Neuronal stem cell (in vitro differentiated cells): Measurements from ENCODE around the gene CDKL4.

Experiments
- DNase-seq: peaks from one replicate; pipeline ENCODE4 v3.0.0-alpha.2; 2013; ENCODE audit warnings: low spot score
- H2AFZ ChIP-seq: one replicate; pipeline ENCODE4 v1.6.1; 2013; ENCODE audit warnings: mild to moderate bottlenecking, low read length, inconsistent platforms
- H2AK5ac ChIP-seq: 2 replicates; pipeline ENCODE4 v1.6.1; 2013; ENCODE audit warnings: low read depth, mild to moderate bottlenecking, inconsistent platforms, low read length, moderate library complexity, mixed read lengths
- H2BK120ac ChIP-seq: 2 replicates; pipeline ENCODE4 v1.6.1; 2013; ENCODE audit warnings: low read depth, mild to moderate bottlenecking, inconsistent platforms, low read length, moderate library complexity, mixed read lengths
- H2BK12ac ChIP-seq: one replicate; pipeline ENCODE4 v1.6.1; 2013; ENCODE audit warnings: low read length, inconsistent platforms
- H2BK15ac ChIP-seq: 2 replicates; pipeline ENCODE4 v1.6.1; 2013; ENCODE audit warnings: mild to moderate bottlenecking, low read length, inconsistent platforms, mixed read lengths
- H2BK5ac ChIP-seq: one replicate; pipeline ENCODE4 v1.6.1; 2013; ENCODE audit warnings: inconsistent platforms, mild to moderate bottlenecking, low read length, moderate library complexity
- H3K14ac ChIP-seq: one replicate; pipeline ENCODE4 v1.6.1; 2013; ENCODE audit warnings: low read length, inconsistent platforms
- H3K18ac ChIP-seq: 2 replicates; pipeline ENCODE4 v1.6.1; 2013; ENCODE audit warnings: low read length, inconsistent platforms
- H3K23ac ChIP-seq: 2 replicates; pipeline ENCODE4 v1.6.1; 2013; ENCODE audit warnings: low read depth, mild to moderate bottlenecking, mixed read lengths, low read length, inconsistent platforms; ENCODE audit not compliant: poor library complexity
- H3K27ac ChIP-seq: replicated peaks from 3 replicates; pipeline ENCODE4 v1.5.1; 2013; ENCODE audit warnings: low read length, inconsistent platforms
- H3K27me3 ChIP-seq, 3 experiments: 2 replicates each; pipeline ENCODE4 v1.6.1; 2013; ENCODE audit warnings: low read length in 3 of 3, mild to moderate bottlenecking in 2 of 3, inconsistent platforms in 1 of 3, low read depth in 1 of 3, mixed read lengths in 1 of 3, moderate library complexity in 1 of 3; ENCODE audit not compliant: control insufficient read depth in 3 of 3, insufficient read depth in 3 of 3
- H3K36me3 ChIP-seq, 2 donors: replicated peaks in 1 of 2; 2 replicates each; pipeline ENCODE4 v1.6.1; 2013; ENCODE audit warnings: low read length in 2 of 2; ENCODE audit not compliant: control insufficient read depth in 2 of 2, insufficient read depth in 2 of 2
- H3K4ac ChIP-seq: 2 replicates; pipeline ENCODE4 v1.6.1; 2013; ENCODE audit warnings: inconsistent platforms, mild to moderate bottlenecking, low read length, moderate library complexity
- H3K4me1 ChIP-seq, 2 donors: 1 replicate in 1 of 2; 2 replicates in 1 of 2; pipeline ENCODE4 v1.6.1; 2013; ENCODE audit warnings: low read length in 2 of 2, low read depth in 1 of 2; ENCODE audit not compliant: control insufficient read depth in 2 of 2, insufficient read depth in 1 of 2
- H3K4me2 ChIP-seq: one replicate; pipeline ENCODE4 v1.6.1; 2013; ENCODE audit warnings: mild to moderate bottlenecking, low read length, inconsistent platforms; ENCODE audit not compliant: insufficient read depth, poor library complexity, severe bottlenecking
- H3K4me3 ChIP-seq, 2 donors: 2 replicates each; pipeline ENCODE4 v1.5.1; 2013; ENCODE audit warnings: low read length in 2 of 2, mild to moderate bottlenecking in 2 of 2, inconsistent platforms in 1 of 2, moderate library complexity in 1 of 2
- H3K79me1 ChIP-seq: one replicate; pipeline ENCODE4 v1.6.1; 2013; ENCODE audit warnings: low read depth, mild to moderate bottlenecking, inconsistent platforms, low read length, moderate library complexity
- H3K9ac ChIP-seq: one replicate; pipeline ENCODE4 v1.6.1; 2013; ENCODE audit warnings: mild to moderate bottlenecking, low read depth, low read length, inconsistent platforms; ENCODE audit not compliant: poor library complexity
- H3K9me3 ChIP-seq, 2 donors: replicated peaks in 1 of 2; 2 replicates each; pipeline versions ENCODE3 to v1.6.1; 2013; ENCODE audit warnings: low read length in 2 of 2, mild to moderate bottlenecking in 2 of 2, inconsistent platforms in 1 of 2, low read depth in 1 of 2, mixed read lengths in 1 of 2, moderate library complexity in 1 of 2; ENCODE audit not compliant: control insufficient read depth in 2 of 2, insufficient read depth in 1 of 2
- H4K8ac ChIP-seq: one replicate; pipeline ENCODE4 v1.6.1; 2013; ENCODE audit warnings: low read depth, mild to moderate bottlenecking, inconsistent platforms, low read length, moderate library complexity
- H4K91ac ChIP-seq: one replicate; pipeline ENCODE4 v1.6.1; 2013; ENCODE audit warnings: low read length, low read depth, mild to moderate bottlenecking, inconsistent platforms; ENCODE audit not compliant: poor library complexity
- WGBS, 2 donors: extraction: QIAGEN DNeasy Blood & Tissue Kit; methylation state at CpG; one replicate each; pipeline ENCODE4 v1.1.7; 2013; ENCODE audit warnings: missing lambda C conversion rate in 2 of 2, mixed read lengths in 1 of 2; ENCODE audit not compliant: insufficient read length in 2 of 2, insufficient replicate concordance in 1 of 2; ENCODE audit errors: extremely low coverage in 2 of 2; 5-methylcytosine and 5-hydroxymethylcytosine counted together

The CDKL4 gene

DNA sequence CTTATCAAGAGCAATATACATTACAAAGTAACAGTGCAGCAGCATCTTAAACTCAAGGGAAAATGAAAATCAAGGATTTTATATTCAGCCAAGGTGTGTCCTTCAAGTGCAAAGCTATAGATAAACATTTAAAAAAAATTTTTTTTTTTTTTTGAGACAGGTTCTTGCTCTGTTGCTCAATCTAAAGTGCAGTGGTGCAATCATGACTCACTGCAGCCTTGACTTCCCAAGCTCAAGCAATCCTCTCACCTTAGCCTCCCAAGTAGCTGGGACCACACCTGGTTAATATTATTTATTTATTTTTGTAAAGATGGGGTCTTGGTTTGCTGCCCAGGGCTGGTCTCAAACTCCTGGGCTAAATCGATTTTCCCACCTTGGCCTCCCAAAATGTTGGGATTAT lies 9.0 kb downstream of the CDKL4 start:
- no peak overlapping the region for H2BK5ac ChIP-seq
- no peak overlapping the region for H2AK5ac ChIP-seq
- H3K9me3 ChIP-seq: peaks cover 0 to 13% of the 10 kb centered on the region in 2 donors
- no peaks in the 10 kb centered on the region for H3K36me3 ChIP-seq
- no peaks in the 10 kb centered on the region for H3K27me3 ChIP-seq
- no peak overlapping the region for H3K14ac ChIP-seq
- no peak for DNase-seq
- no peak overlapping the region for H2BK120ac ChIP-seq
- no peak overlapping the region for H3K18ac ChIP-seq
- H3K4me2 ChIP-seq: no peak overlapping the region
- H3K27ac ChIP-seq: no peak overlapping the region
- H4K8ac ChIP-seq: no peak overlapping the region
- H3K4me3 ChIP-seq: no peak overlapping the region
- no peaks in the 10 kb centered on the region for H3K4me1 ChIP-seq
- no peak overlapping the region for H2BK15ac ChIP-seq
- no peak overlapping the region for H3K4ac ChIP-seq
- H3K79me1 ChIP-seq: no peaks in the 10 kb centered on the region
- WGBS, 2 donors: no CpG with 5 or more reads among the region's 1 CpG
- no peak overlapping the region for H3K9ac ChIP-seq
- H2BK12ac ChIP-seq: no peak overlapping the region
- no peak overlapping the region for H4K91ac ChIP-seq
- H2AFZ ChIP-seq: no peak overlapping the region
- H3K23ac ChIP-seq: no peak overlapping the region

DNA sequence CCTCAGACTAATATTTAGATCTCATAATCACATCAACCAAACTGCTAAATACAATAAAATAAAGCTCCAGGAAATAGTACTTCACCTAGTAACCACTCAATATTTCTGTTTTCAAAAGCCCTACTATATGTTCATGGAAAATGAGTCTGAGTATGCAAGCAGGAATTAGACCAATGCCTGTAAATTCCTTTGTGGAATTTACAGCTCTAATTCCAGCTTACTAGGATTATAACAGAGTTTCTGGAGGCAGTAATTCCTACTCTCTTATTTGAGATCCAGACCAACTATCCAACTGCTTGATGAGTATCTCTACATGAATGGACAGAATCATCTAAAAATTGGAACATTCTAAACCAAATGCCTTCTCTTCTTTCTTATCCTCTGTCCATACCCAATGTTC lies 11.6 kb downstream of the CDKL4 start:
- Histone ChIP-seq H3K9ac (no peak overlapping the region), H3K9me3 (peaks cover 0 to 9% of the 10 kb centered on the region in 2 donors), H3K27me3 (no peaks in the 10 kb centered on the region), H3K23ac (no peak overlapping the region), H3K14ac (no peak overlapping the region), H3K4me3 (no peak overlapping the region), H3K4ac (no peak overlapping the region), H3K79me1 (no peaks in the 10 kb centered on the region), H4K91ac (no peak overlapping the region), H2BK12ac (no peak overlapping the region), H3K27ac (no peak overlapping the region), H3K18ac (no peak overlapping the region), H2AFZ (no peak overlapping the region), H2AK5ac (no peak overlapping the region), H2BK5ac (no peak overlapping the region), H3K4me2 (no peak overlapping the region), H2BK15ac (no peak overlapping the region), H3K4me1 (peaks cover 0 to 2% of the 10 kb centered on the region in 2 donors), H4K8ac (no peak overlapping the region), H2BK120ac (no peak overlapping the region), H3K36me3 (no peaks in the 10 kb centered on the region)
- no peak for DNase-seq

DNA sequence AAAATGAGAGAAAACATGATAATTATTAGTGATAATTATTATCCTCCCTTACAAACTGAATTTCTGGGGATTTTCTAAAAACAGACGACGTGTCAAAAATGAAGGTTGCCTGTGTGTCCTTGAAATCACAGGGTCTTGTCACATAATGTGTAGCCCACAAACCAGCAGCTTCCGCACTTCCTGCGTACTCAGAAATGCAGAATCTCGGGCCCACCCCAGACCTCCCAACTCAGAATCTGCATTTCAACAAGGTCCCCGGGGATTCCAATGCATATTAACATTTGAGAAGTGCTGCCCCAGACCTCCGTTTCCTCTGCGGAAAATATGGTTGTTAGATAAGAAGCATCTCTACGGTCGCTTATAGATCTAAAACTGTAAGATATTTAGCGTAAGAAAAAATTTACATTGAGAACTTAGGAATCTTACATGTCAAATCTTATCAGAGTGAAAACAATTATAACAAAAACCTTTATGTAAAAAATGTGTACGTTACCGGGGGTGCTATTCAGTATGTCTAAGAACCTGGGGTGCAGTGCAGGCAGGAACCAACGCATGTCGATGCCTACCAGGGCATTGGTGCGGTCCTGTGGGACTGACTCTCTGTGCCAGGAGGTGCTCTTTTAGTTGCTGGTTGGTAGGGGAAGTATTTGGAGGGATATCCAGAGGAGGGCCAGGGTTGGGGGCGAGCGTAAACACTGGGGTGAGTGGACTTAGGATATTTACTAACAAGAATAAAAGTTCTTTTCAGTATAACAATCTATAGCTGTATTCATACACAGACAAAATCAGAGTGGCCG lies 15.2 kb downstream of the CDKL4 start:
- Histone ChIP-seq H2BK5ac (no peak overlapping the region), H3K4me3 (peak overlapping the region; percentile 26 to 67), H2BK12ac (no peak overlapping the region), H3K9me3 (no peaks in the 10 kb centered on the region), H4K91ac (no peak overlapping the region), H4K8ac (no peak overlapping the region), H3K4ac (no peak overlapping the region), H2BK120ac (no peak overlapping the region), H3K79me1 (no peaks in the 10 kb centered on the region), H2AK5ac (no peak overlapping the region), H2AFZ (peak overlapping the region; percentile 86), H3K9ac (no peak overlapping the region), H3K27me3 (no peaks in the 10 kb centered on the region), H3K4me1 (peaks cover 0 to 2% of the 10 kb centered on the region in 2 donors), H3K4me2 (peak overlapping the region; percentile 84), H3K27ac (no peak overlapping the region), H3K18ac (no peak overlapping the region), H3K23ac (no peak overlapping the region), H3K14ac (no peak overlapping the region), H2BK15ac (no peak overlapping the region), H3K36me3 (no peaks in the 10 kb centered on the region)
- WGBS, 2 donors: no CpG with 5 or more reads among the region's 19 CpGs
- DNase-seq: peak; percentile 33

DNA sequence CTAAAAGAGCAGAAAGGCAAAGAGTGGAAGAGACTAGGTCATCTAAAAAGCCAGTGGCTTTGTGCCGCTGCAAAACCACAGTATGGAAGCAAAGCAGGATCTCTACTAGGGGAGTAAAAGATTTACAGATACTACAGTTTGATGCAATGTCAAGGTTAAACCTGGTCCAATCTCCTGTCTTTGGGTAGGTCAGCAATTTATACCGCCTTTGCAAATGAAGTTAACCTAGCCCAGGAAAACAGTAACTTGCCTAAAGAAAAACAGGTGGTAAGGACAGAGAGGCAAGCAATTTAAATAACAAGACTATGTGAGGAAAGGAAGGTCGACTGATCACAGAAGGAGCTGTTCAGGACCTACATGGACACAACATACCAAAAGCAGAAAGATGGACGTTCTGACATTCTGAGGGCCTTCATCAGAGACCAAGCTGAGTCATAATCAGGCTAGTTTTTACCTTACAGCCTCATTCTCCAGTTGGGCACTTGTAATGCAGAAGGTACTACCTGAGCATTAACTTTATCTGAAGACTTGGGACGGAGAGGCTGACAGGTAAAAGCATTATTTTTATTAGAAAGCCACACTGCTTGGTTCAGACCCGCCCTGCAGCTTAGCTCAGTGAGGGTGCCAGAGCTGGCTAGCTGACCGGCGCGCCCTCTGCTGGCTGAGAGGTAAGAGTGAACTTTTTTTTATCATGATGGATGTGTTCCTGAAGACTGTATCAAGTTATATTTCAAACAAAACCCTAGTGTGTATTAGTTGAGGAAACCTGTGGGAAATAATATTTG lies 15.9 kb downstream of the CDKL4 start:
- no peaks in the 10 kb centered on the region for H3K36me3 ChIP-seq
- H2BK5ac ChIP-seq: no peak overlapping the region
- no peak overlapping the region for H3K9ac ChIP-seq
- H3K23ac ChIP-seq: no peak overlapping the region
- H2AK5ac ChIP-seq: no peak overlapping the region
- no peak overlapping the region for H2BK15ac ChIP-seq
- H3K14ac ChIP-seq: no peak overlapping the region
- no peak overlapping the region for H4K8ac ChIP-seq
- peaks cover 0 to 2% of the 10 kb centered on the region in 2 donors for H3K4me1 ChIP-seq
- H3K79me1 ChIP-seq: no peaks in the 10 kb centered on the region
- no CpG with 5 or more reads among the region's 9 CpGs for WGBS, 2 donors
- H3K4ac ChIP-seq: no peak overlapping the region
- H2AFZ ChIP-seq: peak overlapping the region; percentile 86
- H3K27me3 ChIP-seq: no peaks in the 10 kb centered on the region
- DNase-seq: peak; percentile 54
- H3K9me3 ChIP-seq: no peaks in the 10 kb centered on the region
- H2BK120ac ChIP-seq: no peak overlapping the region
- peak overlapping the region in 1 of 2 donors; percentile 8 for H3K4me3 ChIP-seq
- H2BK12ac ChIP-seq: no peak overlapping the region
- H3K4me2 ChIP-seq: no peak overlapping the region
- no peak overlapping the region for H4K91ac ChIP-seq
- no peak overlapping the region for H3K27ac ChIP-seq
- H3K18ac ChIP-seq: no peak overlapping the region
